Fibroblast of pulmonary artery (primary cell): ENCODE measurements around the gene CPEB4.
A peak's percentile ranks its signal among the peaks of the same experiment; 100 is the strongest.

Experiments
- DNase-seq: peaks from one replicate; pipeline ENCODE4 v3.0.0-alpha.2; 2010; ENCODE audit warnings: low read depth
- H3K4me3 ChIP-seq: replicated peaks from 2 replicates; pipeline ENCODE4 v1.5.1; 2011; ENCODE audit warnings: low read depth, mild to moderate bottlenecking, control low read depth, low read length, moderate library complexity
- CTCF ChIP-seq: IDR thresholded peaks from 2 replicates; pipeline ENCODE4 v1.5.1; 2011; ENCODE audit warnings: mild to moderate bottlenecking, control low read depth, low read length, inconsistent platforms; ENCODE audit errors: missing control alignments

CPEB4 gene

GRCh38 chr5:173880306-173880985, 7.7 kb upstream of the CPEB4 start:
- no peak overlapping the region for H3K4me3 ChIP-seq
- peak; percentile 73 for DNase-seq
- TF ChIP-seq CTCF: no peak

GRCh38 chr5:173881811-173882575, 6.2 kb upstream of the CPEB4 start:
- no peak for TF ChIP-seq CTCF
- DNase-seq: no peak
- no peak overlapping the region for H3K4me3 ChIP-seq

GRCh38 chr5:173882632-173883031, 5.5 kb upstream of the CPEB4 start:
- H3K4me3 ChIP-seq: no peak overlapping the region
- no peak for TF ChIP-seq CTCF
- no peak for DNase-seq

GRCh38 chr5:173883347-173883924, 4.7 kb upstream of the CPEB4 start:
- TF ChIP-seq CTCF: no peak
- DNase-seq: no peak
- H3K4me3 ChIP-seq: no peak overlapping the region

GRCh38 chr5:173884402-173885053, 3.6 kb upstream of the CPEB4 start:
- no peak for DNase-seq
- TF ChIP-seq CTCF: no peak

GRCh38 chr5:173885054-173885443, 3.1 kb upstream of the CPEB4 start:
- H3K4me3 ChIP-seq: no peak overlapping the region

More at GRCh38 chr5:173884402-173885053, 3.6 kb upstream of the CPEB4 start:
- no peak overlapping the region for H3K4me3 ChIP-seq

More at GRCh38 chr5:173885054-173885443, 3.1 kb upstream of the CPEB4 start:
- TF ChIP-seq CTCF: no peak
- DNase-seq: no peak
